H9 (cell line): ENCODE data around the gene COMMD1. TPM values are rescaled to one million over a fixed set of nuclear protein-coding genes. Genes with fewer than 3 reads are reported as not detected.
A peak's percentile ranks its signal among the peaks of the same experiment; 100 is the strongest.
"Not testable (repeated sequence)": the region's sequence is repeated elsewhere in the genome, so short reads cannot be mapped to it uniquely, and the experiment has no call there.

Experiments used
- DNase-seq: peaks from one replicate; pipeline ENCODE4 v3.0.0-alpha.2; 2017
- H2AFZ ChIP-seq: one replicate; pipeline ENCODE4 v1.6.1; 2013; ENCODE audit warnings: mild to moderate bottlenecking, low read length, control low read depth, moderate library complexity
- H2AK5ac ChIP-seq: 2 replicates; pipeline ENCODE4 v1.6.1; 2013; ENCODE audit warnings: low read length, control low read depth, mixed read lengths; ENCODE audit not compliant: insufficient read length
- H2BK120ac ChIP-seq: one replicate; pipeline ENCODE4 v1.6.1; 2013; ENCODE audit warnings: low read depth, mild to moderate bottlenecking, low read length, control low read depth, inconsistent platforms; ENCODE audit not compliant: poor library complexity, severe bottlenecking
- H2BK12ac ChIP-seq: 2 replicates; pipeline ENCODE4 v1.6.1; 2013; ENCODE audit warnings: low read length, control low read depth, mixed read lengths, low read depth; ENCODE audit not compliant: insufficient read length
- H2BK15ac ChIP-seq: 2 replicates; pipeline ENCODE4 v1.6.1; 2013; ENCODE audit warnings: low read depth, low read length, control low read depth
- H2BK20ac ChIP-seq: one replicate; pipeline ENCODE4 v1.6.1; 2013; ENCODE audit warnings: low read depth, mild to moderate bottlenecking, low read length, control low read depth, inconsistent platforms; ENCODE audit not compliant: poor library complexity, severe bottlenecking
- H2BK5ac ChIP-seq: 2 replicates; pipeline ENCODE4 v1.6.1; 2013; ENCODE audit warnings: low read length, control low read depth, mixed read lengths; ENCODE audit not compliant: insufficient read length
- H3K14ac ChIP-seq: 2 replicates; pipeline ENCODE4 v1.6.1; 2013; ENCODE audit warnings: low read length, control low read depth; ENCODE audit not compliant: insufficient read depth
- H3K18ac ChIP-seq: 2 replicates; pipeline ENCODE4 v1.6.1; 2013; ENCODE audit warnings: low read depth, mild to moderate bottlenecking, mixed read lengths, low read length, control low read depth; ENCODE audit not compliant: insufficient read length
- H3K23ac ChIP-seq: 2 replicates; pipeline ENCODE4 v1.6.1; 2013; ENCODE audit warnings: low read length, control low read depth, mixed read lengths, low read depth; ENCODE audit not compliant: insufficient read length
- H3K23me2 ChIP-seq: 2 replicates; pipeline ENCODE4 v1.6.1; 2013; ENCODE audit warnings: low read depth, mild to moderate bottlenecking, mixed read lengths, low read length, control low read depth; ENCODE audit not compliant: insufficient read length, poor library complexity, severe bottlenecking
- H3K27ac ChIP-seq: 2 replicates; pipeline ENCODE4 v1.5.1; 2013; ENCODE audit warnings: low read length, control low read depth, mixed read lengths, low read depth; ENCODE audit not compliant: insufficient read length
- H3K27me3 ChIP-seq: 2 replicates; pipeline ENCODE4 v1.6.1; 2013; ENCODE audit warnings: low read length, control low read depth, inconsistent platforms; ENCODE audit not compliant: insufficient read depth
- H3K4ac ChIP-seq: 2 replicates; pipeline ENCODE4 v1.6.1; 2013; ENCODE audit warnings: low read depth, mild to moderate bottlenecking, control low read depth, inconsistent platforms, low read length, moderate library complexity
- H3K4me1 ChIP-seq: 2 replicates; pipeline ENCODE4 v1.6.1; 2013; ENCODE audit warnings: low read length, control low read depth, inconsistent platforms; ENCODE audit not compliant: insufficient read depth
- H3K4me2 ChIP-seq: 2 replicates; pipeline ENCODE4 v1.6.1; 2013; ENCODE audit warnings: low read length, control low read depth, mixed read lengths; ENCODE audit not compliant: insufficient read length, insufficient read depth
- H3K56ac ChIP-seq: 2 replicates; pipeline ENCODE4 v1.6.1; 2013; ENCODE audit warnings: low read depth, mild to moderate bottlenecking, mixed read lengths, low read length, control low read depth; ENCODE audit not compliant: insufficient read length
- H3K79me1 ChIP-seq: 2 replicates; pipeline ENCODE4 v1.6.1; 2013; ENCODE audit warnings: low read depth, mild to moderate bottlenecking, moderate library complexity, low read length, control low read depth, inconsistent platforms; ENCODE audit not compliant: insufficient read depth, poor library complexity, severe bottlenecking
- H3K79me2 ChIP-seq: 2 replicates; pipeline ENCODE4 v1.6.1; 2013; ENCODE audit warnings: low read length, control low read depth, inconsistent platforms; ENCODE audit not compliant: insufficient read depth
- H3K9ac ChIP-seq: 2 replicates; pipeline ENCODE4 v1.6.1; 2013; ENCODE audit warnings: low read length, control low read depth, mixed read lengths; ENCODE audit not compliant: insufficient read length; ENCODE audit errors: extremely low read depth
- H3K9me3 ChIP-seq: one replicate; pipeline ENCODE4 v1.6.1; 2013; ENCODE audit warnings: low read depth, low read length, inconsistent platforms; ENCODE audit not compliant: control insufficient read depth
- H3T11ph ChIP-seq: one replicate; pipeline ENCODE4 v1.6.1; 2013; ENCODE audit warnings: mild to moderate bottlenecking, low read length, control low read depth, inconsistent platforms
- H4K20me1 ChIP-seq: one replicate; pipeline ENCODE4 v1.6.1; 2013; ENCODE audit not compliant: control insufficient read depth, insufficient read length, insufficient read depth
- H4K5ac ChIP-seq: 2 replicates; pipeline ENCODE4 v1.6.1; 2013; ENCODE audit warnings: low read depth, mild to moderate bottlenecking, mixed read lengths, low read length, control low read depth; ENCODE audit not compliant: insufficient read length
- H4K8ac ChIP-seq: replicated peaks from 2 replicates; pipeline ENCODE4 v1.6.1; 2013; ENCODE audit warnings: low read length, control low read depth, mixed read lengths, low read depth; ENCODE audit not compliant: insufficient read length
- H4K91ac ChIP-seq: 2 replicates; pipeline ENCODE4 v1.6.1; 2013; ENCODE audit warnings: low read depth, mild to moderate bottlenecking, moderate library complexity, mixed read lengths, low read length, control low read depth; ENCODE audit not compliant: insufficient read length
- H3K27ac Mint-ChIP-seq, 3 experiments: 2 replicates in 2 of 3; 3 replicates in 1 of 3; pipeline ENCODE4 v1.8.0; 2020 to 2021; ENCODE audit warnings: mixed read lengths in 3 of 3, mild to moderate bottlenecking in 1 of 3, moderate library complexity in 1 of 3
- H3K27me3 Mint-ChIP-seq: 2 replicates; pipeline ENCODE4 v1.8.0; 2021; ENCODE audit warnings: low read depth, mild to moderate bottlenecking, moderate library complexity, mixed read lengths
- H3K36me3 Mint-ChIP-seq, 3 experiments: 2 replicates in 2 of 3; 3 replicates in 1 of 3; pipeline ENCODE4 v1.8.0; 2020 to 2021; ENCODE audit warnings: low read depth in 3 of 3, mixed read lengths in 3 of 3; ENCODE audit not compliant: insufficient read depth in 1 of 3
- H3K4me1 Mint-ChIP-seq, 2 experiments: 2 replicates each; pipeline ENCODE4 v1.8.0; 2020; ENCODE audit warnings: mixed read lengths in 2 of 2
- H3K4me3 Mint-ChIP-seq, 2 experiments: 2 replicates in 1 of 2; 3 replicates in 1 of 2; pipeline ENCODE4 v1.8.0; 2020 to 2021; ENCODE audit warnings: mild to moderate bottlenecking in 2 of 2, mixed read lengths in 2 of 2, moderate library complexity in 1 of 2
- H3K9me3 Mint-ChIP-seq, 2 experiments: 2 replicates in 1 of 2; 3 replicates in 1 of 2; pipeline ENCODE4 v1.8.0; 2020; ENCODE audit warnings: mild to moderate bottlenecking in 2 of 2, mixed read lengths in 2 of 2, moderate library complexity in 1 of 2
- CTCF ChIP-seq: fragments of 200-600 bp; sonication (generic); conservative IDR thresholded peaks from 3 replicates; pipeline ENCODE4 v1.8.0; 2021; ENCODE audit warnings: antibody characterized with exemption, mild to moderate bottlenecking
- whole genome bisulfite sequencing: extraction: QIAGEN DNeasy Blood & Tissue Kit; methylation state at CpG from one replicate; pipeline ENCODE4 v1.1.7; 2013; ENCODE audit warnings: missing lambda C conversion rate, low lambda C conversion rate, mixed read lengths; ENCODE audit not compliant: insufficient read length; ENCODE audit errors: extremely low coverage; 5-methylcytosine and 5-hydroxymethylcytosine counted together
- total RNA-seq: library from RNA; stranded (reverse); gene quantifications from 2 replicates; pipeline ENCODE4 v1.2.1, GENCODE V29; 2021

Gene COMMD1
- total RNA-seq, 1 experiment from 2014 or later: 31.5 TPM

- no peak for DNase-seq
- Mint-ChIP-seq H3K27me3 (no peaks in the 10 kb centered on the region), H3K27ac (no peak overlapping the region), H3K9me3 (peaks cover 0 to 5% of the 10 kb centered on the region in 2 experiments; a peak in 1 of 5 replicates), H3K36me3 (0 out of 7 replicates have a peak, but pooled peaks cover 0 to 6% (median 3%) of the 10 kb centered on the region in 3 experiments), H3K4me3 (no peak overlapping the region), H3K4me1 (peaks cover 20% of the 10 kb centered on the region in 2 experiments)
- H2AK5ac ChIP-seq: no peak overlapping the region
- H4K5ac ChIP-seq: no peak overlapping the region
- no peak overlapping the region for H2BK5ac ChIP-seq
- no peak for TF ChIP-seq CTCF
- H3K18ac ChIP-seq: no peak overlapping the region
- no peak overlapping the region for H2BK15ac ChIP-seq
- H3K27ac ChIP-seq: no peak overlapping the region
- no peak overlapping the region for H3K14ac ChIP-seq
- H4K91ac ChIP-seq: no peak overlapping the region
- no peaks in the 10 kb centered on the region for H3K79me1 ChIP-seq
- H3K9me3 ChIP-seq: no peaks in the 10 kb centered on the region
- no peaks in the 10 kb centered on the region for H3K23me2 ChIP-seq
- no peaks in the 10 kb centered on the region for H3K4me1 ChIP-seq
- H2BK120ac ChIP-seq: no peak overlapping the region
- no peak overlapping the region for H4K8ac ChIP-seq
- no peaks in the 10 kb centered on the region for H3K27me3 ChIP-seq
- H3K23ac ChIP-seq: no peak overlapping the region
- no peak overlapping the region for H3K4me2 ChIP-seq
- no peak overlapping the region for H2BK20ac ChIP-seq
- H2BK12ac ChIP-seq: no peak overlapping the region
- H3K9ac ChIP-seq: no peak overlapping the region
- H4K20me1 ChIP-seq: no peaks in the 10 kb centered on the region
- no CpG with 5 or more reads among the region's 9 CpGs for WGBS
- no peak overlapping the region for H3T11ph ChIP-seq
- H3K4ac ChIP-seq: no peak overlapping the region
- H3K79me2 ChIP-seq: no peaks in the 10 kb centered on the region
- H2AFZ ChIP-seq: no peak overlapping the region
- no peak overlapping the region for H3K56ac ChIP-seq
Observed at GRCh38 chr2:62158444-62159121, 253.1 kb downstream of the COMMD1 start.

- not testable (repeated sequence) for H2BK120ac ChIP-seq, H3T11ph ChIP-seq, H2BK20ac ChIP-seq, DNase-seq, H3K79me1 ChIP-seq, H3K79me2 ChIP-seq, H2BK15ac ChIP-seq, H3K56ac ChIP-seq, H3K4ac ChIP-seq, H3K23me2 ChIP-seq, H3K4me1 ChIP-seq, H2BK5ac ChIP-seq, H2AFZ ChIP-seq, H3K27me3 ChIP-seq, H2BK12ac ChIP-seq, H3K27me3 Mint-ChIP-seq, H4K91ac ChIP-seq, H3K9me3 ChIP-seq, H3K36me3 Mint-ChIP-seq, H4K5ac ChIP-seq, H3K4me2 ChIP-seq, H3K27ac ChIP-seq, H3K4me3 Mint-ChIP-seq, H3K9ac ChIP-seq, H4K8ac ChIP-seq, H3K14ac ChIP-seq, H4K20me1 ChIP-seq, H3K18ac ChIP-seq, H3K23ac ChIP-seq, H3K9me3 Mint-ChIP-seq, H2AK5ac ChIP-seq
- Mint-ChIP-seq H3K27ac (peak overlapping the region in 1 of 3 experiments; percentile 77; a peak in 1 of 7 replicates), H3K4me1 (peaks cover 31 to 32% of the 10 kb centered on the region in 2 experiments)
- no CpG with 5 or more reads among the region's 9 CpGs for WGBS
Observed at GRCh38 chr2:62160691-62161090, 255.2 kb downstream of the COMMD1 start.
